Chondrocyte (in vitro differentiated cells): ENCODE data around the gene PIK3R6. TPM values are rescaled to one million over a fixed set of nuclear protein-coding genes. Genes with fewer than 3 reads are reported as not detected.

Experiments
- DNase-seq: peaks from one replicate; pipeline ENCODE4 v3.0.0; 2021; ENCODE audit warnings: mixed read lengths, low spot score
- H3K27ac Mint-ChIP-seq: one replicate; pipeline ENCODE4 v1.8.0; 2021; ENCODE audit warnings: mild to moderate bottlenecking, moderate library complexity, mixed read lengths; ENCODE audit not compliant: unreplicated experiment
- H3K27me3 Mint-ChIP-seq: 2 replicates; pipeline ENCODE4 v1.8.0; 2021; ENCODE audit warnings: low read depth, mixed read lengths
- H3K36me3 Mint-ChIP-seq: 2 replicates; pipeline ENCODE4 v1.8.0; 2021; ENCODE audit warnings: low read depth, mixed read lengths
- H3K4me1 Mint-ChIP-seq: 2 replicates; pipeline ENCODE4 v1.8.0; 2021; ENCODE audit warnings: low read depth, mild to moderate bottlenecking, mixed read lengths
- H3K4me3 Mint-ChIP-seq: one replicate; pipeline ENCODE4 v1.8.0; 2021; ENCODE audit warnings: mild to moderate bottlenecking, moderate library complexity, mixed read lengths; ENCODE audit not compliant: unreplicated experiment
- H3K9me3 Mint-ChIP-seq: 2 replicates; pipeline ENCODE4 v1.8.0; 2021; ENCODE audit warnings: low read depth, mixed read lengths
- total RNA-seq: library from RNA; stranded (reverse); gene quantifications from 3 replicates; pipeline ENCODE4 v1.2.1, GENCODE V29; 2021
- TF ChIP-seq, protein P1 (sequence below): fragments of 200-600 bp; sonication (generic); IDR thresholded peaks from 2 replicates; pipeline ENCODE4 v1.5.0; 2021; ENCODE audit warnings: antibody characterized with exemption, mild to moderate bottlenecking, moderate library complexity

Gene PIK3R6
- total RNA-seq, 1 donor from 2014 or later: not detected

DNA sequence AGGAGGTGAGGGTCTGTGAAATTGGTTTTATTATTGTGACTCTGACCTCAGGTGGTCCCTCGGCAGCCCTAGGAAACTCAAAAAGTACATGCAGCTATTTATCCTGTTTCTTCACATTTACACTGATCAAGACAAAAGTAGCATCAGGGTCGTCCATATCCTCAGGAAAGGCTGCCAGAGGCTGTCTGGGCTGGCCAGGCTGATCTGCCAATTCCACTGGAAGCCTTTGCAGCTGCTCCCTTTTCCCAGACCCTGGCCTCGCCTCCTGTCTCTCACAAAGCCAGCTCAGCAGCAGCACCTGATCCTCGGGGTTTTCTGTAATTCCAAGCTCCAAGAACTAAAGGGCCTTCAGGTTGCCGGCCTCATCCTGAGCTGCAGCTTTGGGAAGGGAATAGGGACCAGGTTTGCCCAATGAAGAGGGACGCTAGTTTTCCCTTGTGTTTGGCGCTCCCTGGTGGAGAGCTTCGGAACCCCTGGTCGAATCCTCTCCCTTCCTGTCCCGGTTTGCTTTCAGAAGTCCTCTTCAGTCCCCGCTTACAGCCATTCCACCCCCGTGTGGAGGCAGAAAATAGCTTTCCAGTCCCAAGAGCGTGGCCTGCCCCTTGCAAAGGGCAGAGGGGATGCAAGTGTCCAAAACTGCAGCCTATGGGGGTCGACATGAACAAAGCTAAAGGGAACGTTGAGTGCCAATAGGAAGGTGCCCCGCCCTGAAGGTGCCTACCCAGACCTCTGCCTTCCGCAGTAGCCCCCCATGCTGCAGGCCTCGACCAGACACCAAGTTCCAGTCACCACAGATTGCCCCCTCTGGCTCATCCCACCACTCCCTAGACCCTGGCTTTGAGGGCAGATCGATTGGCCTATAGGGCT lies 81.7 kb downstream of the PIK3R6 start:
- TF ChIP-seq, protein P1, sequence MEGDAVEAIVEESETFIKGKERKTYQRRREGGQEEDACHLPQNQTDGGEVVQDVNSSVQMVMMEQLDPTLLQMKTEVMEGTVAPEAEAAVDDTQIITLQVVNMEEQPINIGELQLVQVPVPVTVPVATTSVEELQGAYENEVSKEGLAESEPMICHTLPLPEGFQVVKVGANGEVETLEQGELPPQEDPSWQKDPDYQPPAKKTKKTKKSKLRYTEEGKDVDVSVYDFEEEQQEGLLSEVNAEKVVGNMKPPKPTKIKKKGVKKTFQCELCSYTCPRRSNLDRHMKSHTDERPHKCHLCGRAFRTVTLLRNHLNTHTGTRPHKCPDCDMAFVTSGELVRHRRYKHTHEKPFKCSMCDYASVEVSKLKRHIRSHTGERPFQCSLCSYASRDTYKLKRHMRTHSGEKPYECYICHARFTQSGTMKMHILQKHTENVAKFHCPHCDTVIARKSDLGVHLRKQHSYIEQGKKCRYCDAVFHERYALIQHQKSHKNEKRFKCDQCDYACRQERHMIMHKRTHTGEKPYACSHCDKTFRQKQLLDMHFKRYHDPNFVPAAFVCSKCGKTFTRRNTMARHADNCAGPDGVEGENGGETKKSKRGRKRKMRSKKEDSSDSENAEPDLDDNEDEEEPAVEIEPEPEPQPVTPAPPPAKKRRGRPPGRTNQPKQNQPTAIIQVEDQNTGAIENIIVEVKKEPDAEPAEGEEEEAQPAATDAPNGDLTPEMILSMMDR: peak; percentile 91
- Mint-ChIP-seq H3K27ac (no peak overlapping the region), H3K27me3 (no peaks in the 10 kb centered on the region), H3K4me3 (no peak overlapping the region), H3K4me1 (no peaks in the 10 kb centered on the region), H3K9me3 (peaks cover 4% of the 10 kb centered on the region), H3K36me3 (peaks cover 3% of the 10 kb centered on the region)
- DNase-seq: no peak

DNA sequence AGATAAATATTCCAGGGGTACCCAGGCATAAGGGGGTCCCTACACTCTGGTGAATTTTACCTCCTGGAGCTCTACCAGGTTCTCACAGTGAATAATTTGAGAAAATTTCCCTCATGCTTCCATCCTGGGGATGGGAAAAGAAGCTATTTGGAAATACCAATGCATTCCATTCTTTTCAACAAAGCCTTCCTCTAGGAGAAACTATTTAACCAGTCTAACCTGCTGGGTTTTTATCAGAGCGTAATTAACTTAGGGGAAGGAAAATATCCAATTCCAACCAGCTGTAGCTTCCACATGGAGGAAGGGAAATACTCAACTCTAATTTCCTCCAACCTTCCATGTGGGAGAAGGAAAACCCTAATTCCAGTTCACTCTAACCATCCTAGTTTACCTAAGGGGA lies 85.3 kb downstream of the PIK3R6 start:
- Mint-ChIP-seq H3K27ac (no peak overlapping the region), H3K9me3 (peaks cover 10% of the 10 kb centered on the region), H3K27me3 (no peaks in the 10 kb centered on the region), H3K4me3 (no peak overlapping the region), H3K4me1 (no peaks in the 10 kb centered on the region), H3K36me3 (peaks cover 3% of the 10 kb centered on the region)
- no peak for DNase-seq
- TF ChIP-seq, protein P1: no peak

GRCh38 chr17:8781776-8782175 lies 85.7 kb downstream of the PIK3R6 start:
- no peak overlapping the region for H3K4me3 Mint-ChIP-seq
- H3K27ac Mint-ChIP-seq: no peak overlapping the region
- H3K4me1 Mint-ChIP-seq: no peaks in the 10 kb centered on the region
- peaks cover 3% of the 10 kb centered on the region for H3K36me3 Mint-ChIP-seq
- peaks cover 10% of the 10 kb centered on the region for H3K9me3 Mint-ChIP-seq
- TF ChIP-seq, protein P1: no peak
- no peak for DNase-seq
- no peaks in the 10 kb centered on the region for H3K27me3 Mint-ChIP-seq

- Mint-ChIP-seq H3K9me3 (peaks cover 14% of the 10 kb centered on the region), H3K27me3 (no peaks in the 10 kb centered on the region), H3K4me3 (no peak overlapping the region), H3K4me1 (no peaks in the 10 kb centered on the region), H3K27ac (no peak overlapping the region), H3K36me3 (no peaks in the 10 kb centered on the region)
- TF ChIP-seq, protein P1: no peak
- DNase-seq: no peak
Observed at GRCh38 chr17:8776881-8777280, 90.6 kb downstream of the PIK3R6 start.

GRCh38 chr17:8776248-8776647 lies 91.2 kb downstream of the PIK3R6 start:
- DNase-seq: no peak
- Mint-ChIP-seq H3K4me3 (no peak overlapping the region), H3K27me3 (no peaks in the 10 kb centered on the region), H3K4me1 (no peaks in the 10 kb centered on the region), H3K36me3 (no peaks in the 10 kb centered on the region), H3K9me3 (peaks cover 14% of the 10 kb centered on the region), H3K27ac (no peak overlapping the region)
- TF ChIP-seq, protein P1: no peak
